Activated T-helper 2 cell treated with anti-CD3 and anti-CD28 coated beads, Interferon-gamma antibody, Interleukin-2, Interleukin-4, amounts not matched to agents 10 μg/mL and 5 μg/mL and 100 μg/mL, durations not matched to agents 14 hours and 24 hours and 36 hours (primary cell): Measurements from ENCODE around the gene HDAC4. TPM values are rescaled to one million over a fixed set of nuclear protein-coding genes. Genes with fewer than 3 reads are reported as not detected.

Source experiments
- DNase-seq: peaks from one replicate; pipeline ENCODE4 v3.0.0; 2021; ENCODE audit warnings: low spot score
- H3K27ac Mint-ChIP-seq: one replicate; pipeline ENCODE4 v1.8.0; 2021; ENCODE audit warnings: mixed read lengths
- H3K27me3 Mint-ChIP-seq: one replicate; pipeline ENCODE4 v1.8.0; 2021; ENCODE audit warnings: low read depth, mixed read lengths
- H3K36me3 Mint-ChIP-seq: one replicate; pipeline ENCODE4 v1.8.0; 2021; ENCODE audit warnings: low read depth, mixed read lengths
- H3K4me1 Mint-ChIP-seq: one replicate; pipeline ENCODE4 v1.8.0; 2021; ENCODE audit warnings: low read depth, mixed read lengths
- H3K4me3 Mint-ChIP-seq: one replicate; pipeline ENCODE4 v1.8.0; 2021; ENCODE audit warnings: low read depth, mild to moderate bottlenecking, moderate library complexity, mixed read lengths
- H3K9me3 Mint-ChIP-seq: one replicate; pipeline ENCODE4 v1.8.0; 2021; ENCODE audit warnings: mixed read lengths
- intact Hi-C: fragments of 100-400 bp; cut with micrococcal nuclease; formaldehyde crosslinking; loops from one replicate; pipeline ENCODE4 v1.15.1; 2023
- total RNA-seq: library from RNA; stranded (reverse); gene quantifications from 2 replicates; pipeline ENCODE4 v1.2.3, GENCODE V29; 2022

HDAC4 gene
- total RNA-seq, 1 donor from 2014 or later: 44.8 TPM

DNA sequence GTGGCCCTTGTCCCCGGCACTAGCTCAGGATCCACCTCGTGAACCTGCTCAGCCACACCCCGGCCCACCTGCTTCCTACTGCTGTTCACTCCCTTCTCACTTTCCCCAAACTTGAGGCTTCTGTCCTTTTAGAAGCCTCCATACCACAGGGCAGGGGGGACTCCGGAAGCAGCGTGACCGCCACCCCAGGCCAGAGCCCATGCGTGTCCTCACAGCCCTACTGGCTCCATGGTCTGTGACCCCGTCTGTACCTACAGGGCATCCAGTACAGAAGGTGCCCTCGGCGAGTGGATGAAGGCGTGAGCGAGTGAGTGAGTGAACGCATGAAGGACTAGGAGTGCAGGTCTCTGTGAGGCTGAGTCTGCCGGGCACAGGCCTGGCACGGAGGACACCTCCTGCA lies 299.7 kb downstream of the HDAC4 start:
- Mint-ChIP-seq H3K4me1 (no peaks in the 10 kb centered on the region), H3K9me3 (no peaks in the 10 kb centered on the region), H3K27ac (no peak overlapping the region), H3K36me3 (peaks cover 12% of the 10 kb centered on the region), H3K27me3 (no peaks in the 10 kb centered on the region), H3K4me3 (no peak overlapping the region)
- intact Hi-C loops: no loop called here
- DNase-seq: no peak

DNA sequence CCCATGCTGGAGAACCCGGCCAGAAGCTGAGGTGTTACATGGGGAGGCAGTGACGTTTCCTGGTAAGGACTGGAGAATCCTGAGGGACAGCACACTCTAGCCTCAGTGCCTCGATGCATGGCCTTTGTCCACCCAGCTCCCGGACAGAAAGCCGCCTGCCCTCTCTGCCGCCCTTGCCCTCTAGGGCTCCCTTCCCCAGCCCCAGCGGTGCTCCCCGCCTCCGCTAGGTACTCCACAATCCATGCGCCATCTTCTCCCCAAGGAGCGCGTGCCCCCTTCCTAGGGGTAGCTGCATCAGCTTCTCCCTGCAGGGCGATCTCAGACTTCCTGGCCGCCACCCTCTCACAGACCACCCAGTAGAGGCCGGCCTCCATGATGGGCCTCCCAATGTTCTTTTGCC lies 301.3 kb downstream of the HDAC4 start:
- no peak for DNase-seq

DNA sequence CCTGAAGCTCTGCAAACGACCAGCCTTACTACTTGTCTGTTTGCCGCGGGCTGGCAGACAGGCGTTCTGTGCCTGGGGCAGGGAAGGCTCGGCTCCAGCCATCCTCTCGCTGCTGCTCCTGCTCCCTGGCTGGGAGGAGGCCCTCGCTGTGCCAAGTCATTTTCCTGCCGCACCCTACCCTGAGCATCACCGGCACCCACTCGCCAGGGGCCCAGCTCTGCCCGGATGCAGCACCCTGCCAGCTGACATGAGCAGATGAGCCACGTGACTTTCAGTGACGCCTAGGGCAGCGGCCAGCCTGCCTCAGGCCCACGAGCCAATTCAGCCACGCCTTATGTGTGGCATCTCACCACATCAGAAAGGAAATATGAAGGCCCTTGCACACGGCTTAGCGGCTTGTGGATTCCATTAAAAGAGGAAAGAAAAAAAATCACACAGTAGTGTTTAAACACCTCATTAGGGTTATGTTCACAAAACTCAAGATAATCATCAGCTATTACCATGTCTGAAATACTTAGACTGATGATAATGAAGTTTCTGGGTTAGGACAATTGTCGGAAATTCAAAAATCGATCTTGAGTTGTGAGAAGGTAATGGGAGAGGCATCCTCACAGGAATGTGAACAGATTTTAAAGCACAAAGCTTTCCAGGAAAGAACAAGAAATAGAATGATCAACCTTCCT lies 302.4 kb downstream of the HDAC4 start:
- no peak for DNase-seq
- no peaks in the 10 kb centered on the region for H3K4me1 Mint-ChIP-seq
- no peaks in the 10 kb centered on the region for H3K27me3 Mint-ChIP-seq
- no peak overlapping the region for H3K4me3 Mint-ChIP-seq
- no peaks in the 10 kb centered on the region for H3K9me3 Mint-ChIP-seq
- intact Hi-C loops: no loop called here
- H3K27ac Mint-ChIP-seq: no peak overlapping the region
- H3K36me3 Mint-ChIP-seq: peaks cover 7% of the 10 kb centered on the region

More for the DNA sequence above, 301.3 kb downstream of the HDAC4 start:
- intact Hi-C loops: no loop called here
- Mint-ChIP-seq H3K9me3 (no peaks in the 10 kb centered on the region), H3K36me3 (peaks cover 8% of the 10 kb centered on the region), H3K27ac (no peak overlapping the region), H3K4me3 (no peak overlapping the region), H3K27me3 (no peaks in the 10 kb centered on the region), H3K4me1 (no peaks in the 10 kb centered on the region)

DNA sequence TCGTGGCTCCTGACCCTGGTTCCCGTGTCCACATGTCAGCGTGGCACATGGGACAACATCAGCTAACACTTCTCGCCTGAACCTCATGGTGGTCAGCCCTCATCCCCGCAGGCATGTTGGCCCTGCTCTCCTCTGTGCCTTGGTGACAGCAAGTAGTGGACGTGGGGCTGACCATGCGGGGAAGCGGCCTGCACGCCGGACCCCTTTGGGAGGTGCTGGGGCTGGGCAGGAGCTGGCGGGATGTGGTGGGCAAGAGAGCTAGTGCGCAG lies 303.5 kb downstream of the HDAC4 start:
- peaks cover 7% of the 10 kb centered on the region for H3K36me3 Mint-ChIP-seq
- no peak overlapping the region for H3K4me3 Mint-ChIP-seq
- H3K4me1 Mint-ChIP-seq: no peaks in the 10 kb centered on the region
- no peak overlapping the region for H3K27ac Mint-ChIP-seq
- intact Hi-C loops: no loop called here
- no peak for DNase-seq
- no peaks in the 10 kb centered on the region for H3K9me3 Mint-ChIP-seq
- H3K27me3 Mint-ChIP-seq: no peaks in the 10 kb centered on the region

DNA sequence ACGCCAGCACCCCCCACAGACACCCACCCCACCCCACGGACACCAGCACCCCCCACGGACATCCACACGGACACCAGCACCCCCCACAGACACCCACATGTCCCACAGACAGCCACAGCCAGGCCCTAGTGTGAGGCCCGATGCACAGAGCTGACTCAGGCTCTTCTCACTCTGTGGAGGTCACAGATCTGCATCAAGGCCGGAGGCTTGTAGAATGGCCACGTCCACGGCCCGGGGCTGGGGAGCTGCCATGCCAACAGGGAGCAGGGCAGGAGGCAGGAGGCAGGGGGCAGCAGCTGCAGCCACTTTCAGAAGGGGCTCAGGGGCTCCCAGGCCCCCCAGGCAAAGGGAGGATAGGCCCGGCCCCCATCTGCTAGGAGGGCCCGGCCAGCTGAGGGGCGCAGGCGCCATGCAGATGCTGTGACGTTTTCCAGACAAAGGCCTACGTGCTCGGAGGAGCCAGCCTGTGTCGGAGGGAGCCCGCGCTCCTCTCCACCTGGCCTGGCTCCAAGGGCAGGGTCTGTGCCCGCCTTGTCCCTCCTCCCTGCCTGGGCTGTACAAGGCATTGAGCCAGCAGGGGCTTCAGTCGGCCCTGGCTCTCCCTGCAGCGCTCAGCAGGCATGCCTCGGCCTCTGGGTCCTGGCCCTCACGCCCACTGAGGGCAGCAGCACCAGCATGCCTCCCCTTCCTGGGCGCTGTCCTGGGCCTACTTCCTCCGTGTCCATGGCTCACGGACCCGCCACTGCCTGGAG lies 304.0 kb downstream of the HDAC4 start:
- Mint-ChIP-seq H3K27me3 (no peaks in the 10 kb centered on the region), H3K4me3 (no peak overlapping the region), H3K9me3 (no peaks in the 10 kb centered on the region), H3K27ac (no peak overlapping the region), H3K4me1 (no peaks in the 10 kb centered on the region), H3K36me3 (peaks cover 7% of the 10 kb centered on the region)
- intact Hi-C loops: no loop called here
- no peak for DNase-seq

DNA sequence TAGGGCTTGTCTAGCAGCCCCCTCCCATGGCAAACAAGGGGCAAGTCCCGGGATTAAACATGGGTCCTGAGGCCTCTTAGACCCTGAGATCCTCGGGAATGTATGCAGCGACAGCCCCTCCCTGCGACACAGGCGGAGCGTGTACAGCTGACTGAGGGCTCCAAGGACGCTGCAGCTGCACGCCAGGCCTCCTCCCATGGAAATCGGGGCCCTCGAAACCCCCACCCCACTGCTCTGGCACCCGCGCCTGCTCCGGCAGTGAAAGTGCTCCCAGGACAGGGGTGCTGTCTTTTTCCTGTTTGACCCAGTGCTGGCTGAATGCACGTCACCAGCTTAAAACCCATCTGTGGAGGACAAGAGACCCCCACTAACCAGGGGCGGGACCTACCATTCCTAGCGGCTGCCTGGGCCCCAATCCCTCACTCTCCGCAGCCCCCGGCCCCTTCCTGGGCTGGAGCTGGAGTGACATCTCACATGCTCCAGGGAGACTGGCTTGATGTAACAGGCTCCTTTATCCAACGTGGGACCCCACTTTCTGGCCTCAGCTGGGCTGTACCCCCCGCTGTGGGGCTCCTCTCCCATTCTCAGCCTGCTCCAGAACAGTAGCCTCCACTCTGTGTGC lies 305.2 kb downstream of the HDAC4 start:
- no peaks in the 10 kb centered on the region for H3K9me3 Mint-ChIP-seq
- no peaks in the 10 kb centered on the region for H3K27me3 Mint-ChIP-seq
- H3K36me3 Mint-ChIP-seq: peaks cover 10% of the 10 kb centered on the region
- intact Hi-C loops: no loop called here
- H3K27ac Mint-ChIP-seq: no peak overlapping the region
- H3K4me1 Mint-ChIP-seq: no peaks in the 10 kb centered on the region
- H3K4me3 Mint-ChIP-seq: no peak overlapping the region
- no peak for DNase-seq

DNA sequence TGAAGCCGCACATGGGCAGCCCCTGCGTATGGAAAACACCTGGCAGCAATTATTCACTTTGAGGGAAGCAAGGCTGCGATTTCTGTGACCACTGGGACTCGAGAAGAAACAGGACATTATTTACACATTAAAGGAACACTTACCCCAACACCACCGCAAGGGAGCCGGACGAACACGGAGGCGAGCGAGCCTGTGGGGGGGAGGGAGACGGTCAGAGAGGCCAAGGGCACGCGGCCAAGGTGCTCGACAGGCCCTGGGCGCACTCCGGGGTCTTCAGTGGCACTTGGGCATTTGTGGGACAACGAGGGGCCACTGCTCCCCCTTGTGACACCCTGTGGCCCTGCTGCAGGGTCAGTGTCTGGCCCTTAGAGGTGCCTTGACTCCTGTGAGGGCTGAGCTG lies 306.0 kb downstream of the HDAC4 start:
- Mint-ChIP-seq H3K27ac (no peak overlapping the region), H3K4me1 (no peaks in the 10 kb centered on the region), H3K27me3 (no peaks in the 10 kb centered on the region), H3K36me3 (peaks cover 6% of the 10 kb centered on the region), H3K9me3 (no peaks in the 10 kb centered on the region), H3K4me3 (no peak overlapping the region)
- intact Hi-C loops: no loop called here
- no peak for DNase-seq

DNA sequence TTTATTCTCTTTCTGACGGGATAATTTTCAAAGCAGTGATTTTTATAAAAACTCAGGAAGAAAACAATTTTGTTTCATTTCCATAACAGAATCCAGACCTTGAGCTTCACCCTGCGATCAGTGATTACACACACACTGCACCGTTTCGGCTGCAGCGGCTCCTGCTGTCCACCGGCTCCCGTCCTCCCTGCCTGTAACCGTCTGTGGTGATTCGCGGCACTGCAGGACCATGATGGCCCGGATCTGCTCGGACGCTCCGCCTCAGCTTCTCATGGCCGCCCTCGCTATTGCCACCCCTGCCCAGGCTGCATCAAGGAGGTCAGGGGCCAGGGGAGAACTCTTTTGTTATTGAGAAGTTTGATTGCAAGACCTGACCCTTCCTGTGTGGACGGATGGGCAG lies 306.9 kb downstream of the HDAC4 start:
- peaks cover 6% of the 10 kb centered on the region for H3K36me3 Mint-ChIP-seq
- H3K27me3 Mint-ChIP-seq: no peaks in the 10 kb centered on the region
- H3K9me3 Mint-ChIP-seq: no peaks in the 10 kb centered on the region
- intact Hi-C loops: no loop called here
- no peaks in the 10 kb centered on the region for H3K4me1 Mint-ChIP-seq
- no peak for DNase-seq
- H3K4me3 Mint-ChIP-seq: no peak overlapping the region
- no peak overlapping the region for H3K27ac Mint-ChIP-seq

DNA sequence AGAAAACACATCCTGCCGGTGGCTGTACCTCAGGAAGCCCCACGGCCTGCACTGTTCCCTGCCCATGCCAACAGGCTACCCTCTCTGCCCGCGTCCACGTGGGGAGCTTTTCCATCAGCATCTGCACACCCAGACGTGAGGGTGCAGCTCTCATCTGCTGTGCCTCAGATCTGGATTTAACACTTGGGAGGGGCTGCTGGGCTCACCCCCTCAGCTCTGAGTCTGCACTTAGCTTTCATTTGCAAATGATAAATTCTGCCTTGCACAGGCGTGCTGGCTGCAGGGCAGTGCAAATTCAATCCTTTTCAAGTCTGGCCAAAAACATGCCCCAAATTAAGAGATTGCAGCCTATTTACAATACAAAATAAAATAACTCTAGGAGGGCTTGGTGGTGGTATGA lies 307.3 kb downstream of the HDAC4 start:
- Mint-ChIP-seq H3K27ac (no peak overlapping the region), H3K36me3 (peaks cover 3% of the 10 kb centered on the region), H3K9me3 (no peaks in the 10 kb centered on the region), H3K4me3 (no peak overlapping the region), H3K27me3 (no peaks in the 10 kb centered on the region), H3K4me1 (no peaks in the 10 kb centered on the region)
- intact Hi-C loops: no loop called here
- DNase-seq: no peak

DNA sequence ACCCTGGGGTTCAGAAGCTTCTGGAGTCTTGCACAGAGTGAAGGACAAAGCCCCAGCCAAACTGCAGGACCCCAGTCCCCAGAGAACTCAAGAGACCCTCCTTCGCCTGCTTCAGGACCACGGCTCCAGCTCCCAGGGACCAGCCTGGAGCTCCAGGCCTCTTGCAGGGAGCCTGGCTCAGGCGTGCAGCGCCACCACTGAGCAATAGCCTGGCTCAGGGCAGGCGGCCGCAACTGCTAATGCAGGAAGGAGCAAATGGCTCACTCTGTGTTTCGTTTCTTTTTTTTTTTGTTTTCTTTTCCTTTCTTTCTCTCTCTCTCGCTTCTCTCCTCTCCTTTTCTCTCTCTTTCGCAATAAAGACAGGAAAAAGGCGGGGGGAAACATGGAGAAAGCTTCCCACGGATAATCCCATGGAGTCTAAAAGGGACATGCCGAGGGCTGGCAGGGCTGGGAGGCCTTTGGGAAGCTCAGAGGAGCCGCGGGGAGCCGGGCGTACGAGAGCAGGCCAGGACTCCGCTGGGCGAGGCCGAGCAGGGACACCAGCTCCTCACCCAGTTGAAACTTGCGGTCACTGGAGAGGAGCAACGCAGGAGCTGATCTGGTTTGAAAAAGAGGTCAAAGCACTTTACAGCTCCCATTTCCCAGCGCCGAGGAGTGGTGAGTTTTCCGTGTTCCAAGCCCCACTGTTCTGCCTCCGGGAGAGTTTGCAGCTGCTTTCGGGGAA lies 308.1 kb downstream of the HDAC4 start:
- Mint-ChIP-seq H3K4me3 (no peak overlapping the region), H3K9me3 (no peaks in the 10 kb centered on the region), H3K36me3 (peaks cover 3% of the 10 kb centered on the region), H3K27me3 (no peaks in the 10 kb centered on the region), H3K4me1 (no peaks in the 10 kb centered on the region), H3K27ac (no peak overlapping the region)
- no peak for DNase-seq
- intact Hi-C loops: no loop called here

DNA sequence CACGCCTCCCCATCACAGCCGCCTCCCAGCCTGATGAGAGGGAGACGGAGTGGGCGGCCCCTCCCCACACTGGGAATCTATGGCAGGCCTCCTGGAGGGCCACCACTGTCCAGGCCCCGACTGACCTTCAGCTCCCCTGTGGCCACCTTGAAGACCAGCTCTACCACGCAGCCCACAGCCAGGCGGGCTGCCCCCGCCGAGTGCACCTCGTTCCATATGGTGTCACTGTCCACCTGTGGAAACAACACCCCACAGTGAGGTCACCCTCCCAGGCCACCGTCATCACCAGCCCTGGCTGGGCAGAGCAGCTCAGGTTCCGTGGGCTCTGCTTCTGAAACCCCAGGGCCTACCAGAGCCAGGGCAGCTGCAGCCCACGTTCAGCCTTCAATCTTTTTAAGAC lies 310.9 kb downstream of the HDAC4 start:
- Mint-ChIP-seq H3K36me3 (peaks cover 3% of the 10 kb centered on the region), H3K27me3 (no peaks in the 10 kb centered on the region), H3K27ac (no peak overlapping the region), H3K4me3 (no peak overlapping the region), H3K9me3 (no peaks in the 10 kb centered on the region), H3K4me1 (no peaks in the 10 kb centered on the region)
- intact Hi-C loops: no loop called here
- no peak for DNase-seq

DNA sequence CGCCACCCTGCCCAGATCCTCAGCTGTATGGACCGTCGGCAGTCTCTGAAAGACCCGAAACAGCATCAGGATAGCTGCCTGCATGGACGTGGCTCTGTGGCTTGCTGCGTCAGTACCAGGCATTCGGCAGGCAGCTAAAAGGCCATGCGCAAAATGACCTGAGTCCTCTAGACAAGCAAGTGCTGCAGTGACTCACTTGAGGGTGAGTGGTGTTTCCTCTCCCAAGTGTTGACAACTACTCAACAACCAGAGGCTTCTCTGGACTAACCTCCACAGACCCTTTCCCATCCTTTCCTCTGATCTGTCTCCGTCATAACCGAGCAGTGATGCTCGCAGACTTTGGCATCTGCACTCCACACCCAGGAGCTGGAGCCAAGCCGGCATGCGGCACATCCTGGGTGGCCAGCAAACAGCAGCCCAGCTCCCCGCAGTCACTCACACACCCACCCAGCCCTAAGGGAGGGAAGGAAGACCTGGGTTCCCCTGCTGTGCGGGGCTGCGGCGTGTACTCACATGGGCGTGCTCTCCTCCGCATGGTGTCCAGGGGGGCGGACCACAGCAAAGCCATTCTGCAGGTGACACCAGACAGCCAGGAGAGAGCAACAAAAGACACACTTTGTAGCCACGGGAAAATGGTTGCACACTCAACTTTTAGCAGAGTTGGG lies 313.6 kb downstream of the HDAC4 start:
- H3K36me3 Mint-ChIP-seq: peaks cover 6% of the 10 kb centered on the region
- no peaks in the 10 kb centered on the region for H3K27me3 Mint-ChIP-seq
- no peak for DNase-seq
- no peak overlapping the region for H3K27ac Mint-ChIP-seq
- H3K4me1 Mint-ChIP-seq: no peaks in the 10 kb centered on the region
- no peak overlapping the region for H3K4me3 Mint-ChIP-seq
- intact Hi-C loops: no loop called here
- no peaks in the 10 kb centered on the region for H3K9me3 Mint-ChIP-seq
